HG03571 (cell line): ENCODE data around the gene NDUFB2.
"Not testable (repeated sequence)": the region's sequence is repeated elsewhere in the genome, so short reads cannot be mapped to it uniquely, and the experiment has no call there.

Experiments
- ATAC-seq: cut with Tn5 transposase; IDR thresholded peaks from one replicate; pipeline ENCODE4 v1.9.1; 2021; ENCODE audit not compliant: unreplicated experiment

Gene NDUFB2

GRCh38 chr7:140734096-140734495 lies 37.6 kb downstream of the NDUFB2 start:
- no peak for ATAC-seq

- no peak for ATAC-seq
Observed at GRCh38 chr7:140734729-140735128, 38.2 kb downstream of the NDUFB2 start.

- ATAC-seq, result no peak
Observed at GRCh38 chr7:140738280-140738679, 41.8 kb downstream of the NDUFB2 start.

- ATAC-seq, result not testable (repeated sequence)
Observed at GRCh38 chr7:140743255-140743654, 46.7 kb downstream of the NDUFB2 start.

- ATAC-seq, result no peak
Observed at GRCh38 chr7:140744005-140744404, 47.5 kb downstream of the NDUFB2 start.

- no peak for ATAC-seq
Observed at GRCh38 chr7:140745266-140746058, 49.0 kb downstream of the NDUFB2 start.

- no peak for ATAC-seq
Observed at GRCh38 chr7:140746751-140747150, 50.2 kb downstream of the NDUFB2 start.

GRCh38 chr7:140752533-140752932 lies 56.0 kb downstream of the NDUFB2 start:
- ATAC-seq, result no peak

- no peak for ATAC-seq
Observed at GRCh38 chr7:140754506-140754905, 58.0 kb downstream of the NDUFB2 start.
